Pancreas (tissue), 10 donors: ENCODE measurements around the gene ERMN. TPM values are rescaled to one million over a fixed set of nuclear protein-coding genes. Genes with fewer than 3 reads are reported as not detected.
"Not testable (repeated sequence)": the region's sequence is repeated elsewhere in the genome, so short reads cannot be mapped to it uniquely, and the experiment has no call there.

Experiments
- ATAC-seq, 4 donors: fragments of 200-7000 bp; cut with Tn5 transposase; one replicate each; pipeline versions ENCODE4 v1.8.0 to v1.9.1; 2020; ENCODE audit warnings: mild to moderate bottlenecking in 4 of 4, moderate library complexity in 4 of 4
- DNase-seq, 6 donors: peaks; one replicate each; pipeline ENCODE4 v3.0.0-alpha.2; 2020
- FAIRE-seq: peaks from 2 replicates; lab custom pipeline; 2012; peaks lifted over from hg19 to GRCh38; lab: Jason Lieb, UNC
- H3K27ac ChIP-seq, 4 donors: fragments of 200-600 bp; sonication (generic); 1 replicate in 3 of 4; 2 replicates in 1 of 4; pipeline versions ENCODE4 v1.5.0 to v1.8.0; 2020
- H3K27me3 ChIP-seq, 4 donors: fragments of 200-600 bp; one replicate each; pipeline ENCODE4 v1.8.0; 2021
- H3K36me3 ChIP-seq, 3 donors: fragments of 200-600 bp; sonication (generic) in 1 of 3; one replicate each; pipeline versions ENCODE4 v1.5.0 to v1.8.0; 2020 to 2021
- H3K4me1 ChIP-seq, 3 donors: fragments of 200-600 bp; one replicate each; pipeline ENCODE4 v1.8.0; 2021
- H3K4me3 ChIP-seq, 4 donors: fragments of 200-600 bp; sonication (generic) in 2 of 4; one replicate each; pipeline versions ENCODE4 v1.5.0 to v1.8.0; 2020 to 2021
- H3K9me3 ChIP-seq, 4 donors: fragments of 200-600 bp; one replicate each; pipeline ENCODE4 v1.8.0; 2021
- CTCF ChIP-seq, 4 donors: fragments of 200-600 bp; sonication (generic) in 3 of 4; IDR thresholded peaks; one replicate each; pipeline versions ENCODE4 v1.5.0 to v1.8.0; 2021; ENCODE audit warnings: antibody characterized with exemption in 4 of 4
- WGBS, 2 donors: extraction: QIAGEN DNeasy Blood & Tissue Kit; methylation state at CpG; one replicate each; pipeline ENCODE4 v1.1.7; 2013; 5-methylcytosine and 5-hydroxymethylcytosine counted together
- intact Hi-C, 3 donors: fragments of 100-400 bp; cut with DNase I; formaldehyde crosslinking; loops; one replicate each; pipeline versions ENCODE4 v1.11.1 to v1.14.2; 2022
- polyA plus RNA-seq, 2 donors: library from polyadenylated mRNA; stranded (reverse); fragments of 200-250 nt; gene quantifications; one replicate each; pipeline ENCODE4 v1.2.3, GENCODE V29; 2013
- total RNA-seq, 6 donors: library from RNA; stranded (reverse); fragmentation: NEBNext Ultra II Directional in 4 of 6; extraction: Animal tissue kit (Norgen Biotek cat#: 25700) in 4 of 6; gene quantifications; one replicate each; pipeline versions ENCODE4 v1.2.1 to v1.2.4, GENCODE V29; 2021 to 2023
- donor health status: healthy with polysubstance abuse.
- donor health status: DM: no; HTN: no; CAD: no; lungs with moderate emphysema.
- donor health status: DM: no; HTN: no; CAD: no.
- donor health status: control.
- donor health status: control.
- donor health status: Bipolar disorder and iron deficiency.
- donor health status: DM: yes; HTN: yes; CAD: no.
- donor health status: DM: no; HTN: no; CAD: no.
- donor health status: DM: no; HTN: no; CAD: no.
- donor health status: DM: yes; HTN: yes; CAD: no.

ERMN gene
- total and polyA plus RNA-seq, 8 donors: 0.06 to 0.54 (median 0.15) TPM; not detected in 3

- H3K4me1 ChIP-seq: no peaks in the 10 kb centered on the region
- FAIRE-seq (no peak), DNase-seq (no peak), ATAC-seq (peak in 1 of 4 donors; percentile 21)
- intact Hi-C loops: no loop called here
- no peaks in the 10 kb centered on the region for H3K27me3 ChIP-seq
- no peak overlapping the region for H3K27ac ChIP-seq
- 68 to 80% methylated on average over 1 of the region's 1 CpG for WGBS, 2 donors
- H3K4me3 ChIP-seq: no peak overlapping the region
- no peaks in the 10 kb centered on the region for H3K9me3 ChIP-seq
- no peaks in the 10 kb centered on the region for H3K36me3 ChIP-seq
- no peak for TF ChIP-seq CTCF (IDR thresholded peaks at IDR 0.05)
These were observed 24.4 kb upstream of the ERMN start for GRCh38 chr2:157349949-157350515.

GRCh38 chr2:157348291-157348921 lies 22.8 kb upstream of the ERMN start:
- Histone ChIP-seq H3K9me3 (no peaks in the 10 kb centered on the region), H3K27me3 (no peaks in the 10 kb centered on the region), H3K4me3 (no peak overlapping the region), H3K36me3 (no peaks in the 10 kb centered on the region), H3K4me1 (no peaks in the 10 kb centered on the region), H3K27ac (no peak overlapping the region)
- intact Hi-C loops: no loop called here
- no peak for FAIRE-seq
- 87 to 89% methylated on average over 3 of the region's 3 CpGs for WGBS, 2 donors
- no peak for ATAC-seq
- TF ChIP-seq CTCF (IDR thresholded peaks at IDR 0.05): no peak
- DNase-seq: no peak

- FAIRE-seq: no peak
- Histone ChIP-seq H3K4me1 (no peaks in the 10 kb centered on the region), H3K36me3 (no peaks in the 10 kb centered on the region), H3K27ac (no peak overlapping the region), H3K9me3 (no peaks in the 10 kb centered on the region), H3K4me3 (no peak overlapping the region), H3K27me3 (no peaks in the 10 kb centered on the region)
- TF ChIP-seq CTCF (IDR thresholded peaks at IDR 0.05): no peak
- 77 to 85% methylated on average over 2 of the region's 2 CpGs for WGBS, 2 donors
- intact Hi-C loops: no loop called here
- no peak for ATAC-seq
- DNase-seq: no peak
These were observed 20.2 kb upstream of the ERMN start for GRCh38 chr2:157345647-157346389.

GRCh38 chr2:157341381-157341780 lies 15.8 kb upstream of the ERMN start:
- H3K36me3 ChIP-seq, H3K9me3 ChIP-seq, H3K4me3 ChIP-seq, H3K4me1 ChIP-seq, H3K27me3 ChIP-seq, DNase-seq, FAIRE-seq, ATAC-seq, intact Hi-C loops, H3K27ac ChIP-seq: not testable (repeated sequence)
- WGBS, 2 donors: 94 to 100% methylated on average over 2 of the region's 2 CpGs

GRCh38 chr2:157339965-157340655 lies 14.5 kb upstream of the ERMN start:
- no peak for DNase-seq
- no peak for FAIRE-seq
- Histone ChIP-seq H3K4me3 (no peak overlapping the region), H3K36me3 (no peaks in the 10 kb centered on the region), H3K9me3 (no peaks in the 10 kb centered on the region), H3K27ac (peak overlapping the region in 1 of 4 donors; percentile 31), H3K4me1 (no peaks in the 10 kb centered on the region), H3K27me3 (no peaks in the 10 kb centered on the region)
- 44 to 46% methylated on average over 4 of the region's 4 CpGs for WGBS, 2 donors
- ATAC-seq: peak in 3 of 4 donors; percentile 59 to 78 (median 72)
- intact Hi-C loops: no loop called here
- no peak for TF ChIP-seq CTCF (IDR thresholded peaks at IDR 0.05)
